Loucy (cell line): ENCODE measurements around the gene RNU6-1.

Source experiments
- EZH2phosphoT487 ChIP-seq: fragments of 200-600 bp; IDR thresholded peaks from 2 replicates; pipeline ENCODE4 v1.6.1; 2018; ENCODE audit warnings: antibody characterized with exemption, mild to moderate bottlenecking, moderate library complexity, borderline replicate concordance
- TF ChIP-seq, protein P1 (sequence below): fragments of 200-600 bp; sonication (generic); conservative IDR thresholded peaks from 2 replicates; pipeline ENCODE4 v1.5.1; 2014; ENCODE audit warnings: mild to moderate bottlenecking, antibody characterized with exemption, low read length

DNA sequence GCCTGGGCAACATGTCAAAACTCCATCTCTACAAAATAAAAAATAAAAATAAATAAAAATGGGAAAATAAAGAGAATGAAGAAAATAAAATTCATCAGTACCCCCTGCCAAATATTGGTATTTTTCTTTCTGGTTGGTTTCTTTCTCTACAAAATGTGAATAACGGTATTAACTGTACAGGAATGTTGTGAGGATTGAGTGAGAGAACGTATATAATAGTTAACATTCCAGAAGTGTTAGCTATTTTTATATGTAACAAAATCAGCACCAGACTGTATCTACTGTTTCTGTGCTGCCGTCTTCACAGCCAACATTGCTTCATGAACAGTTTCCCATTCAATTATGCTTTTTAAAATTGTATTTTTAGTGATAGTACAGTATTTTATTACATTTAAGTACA is 25.5 kb upstream of the RNU6-1 start:
- TF ChIP-seq, protein P1, sequence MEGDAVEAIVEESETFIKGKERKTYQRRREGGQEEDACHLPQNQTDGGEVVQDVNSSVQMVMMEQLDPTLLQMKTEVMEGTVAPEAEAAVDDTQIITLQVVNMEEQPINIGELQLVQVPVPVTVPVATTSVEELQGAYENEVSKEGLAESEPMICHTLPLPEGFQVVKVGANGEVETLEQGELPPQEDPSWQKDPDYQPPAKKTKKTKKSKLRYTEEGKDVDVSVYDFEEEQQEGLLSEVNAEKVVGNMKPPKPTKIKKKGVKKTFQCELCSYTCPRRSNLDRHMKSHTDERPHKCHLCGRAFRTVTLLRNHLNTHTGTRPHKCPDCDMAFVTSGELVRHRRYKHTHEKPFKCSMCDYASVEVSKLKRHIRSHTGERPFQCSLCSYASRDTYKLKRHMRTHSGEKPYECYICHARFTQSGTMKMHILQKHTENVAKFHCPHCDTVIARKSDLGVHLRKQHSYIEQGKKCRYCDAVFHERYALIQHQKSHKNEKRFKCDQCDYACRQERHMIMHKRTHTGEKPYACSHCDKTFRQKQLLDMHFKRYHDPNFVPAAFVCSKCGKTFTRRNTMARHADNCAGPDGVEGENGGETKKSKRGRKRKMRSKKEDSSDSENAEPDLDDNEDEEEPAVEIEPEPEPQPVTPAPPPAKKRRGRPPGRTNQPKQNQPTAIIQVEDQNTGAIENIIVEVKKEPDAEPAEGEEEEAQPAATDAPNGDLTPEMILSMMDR, result no peak
- no peak for TF ChIP-seq EZH2phosphoT487
